Uterus (tissue), 4 donors: Measurements from ENCODE around the gene TMEM132A. TPM values are rescaled to one million over a fixed set of nuclear protein-coding genes. Genes with fewer than 3 reads are reported as not detected.
A peak's percentile ranks its signal among the peaks of the same experiment; 100 is the strongest.

Experiments
- DNase-seq, 2 donors: peaks; one replicate each; pipeline ENCODE4 v3.0.0-alpha.2; 2019 to 2020
- H3K27ac ChIP-seq, 2 donors: fragments of 200-600 bp; sonication (generic); 1 replicate in 1 of 2; 2 replicates in 1 of 2; pipeline ENCODE4 v1.5.1; 2016 to 2018
- H3K27me3 ChIP-seq, 2 donors: fragments of 200-600 bp; sonication (generic); one replicate each; pipeline ENCODE4 v1.5.1; 2018 to 2019; ENCODE audit warnings: control low read depth in 1 of 2
- H3K36me3 ChIP-seq, 2 donors: fragments of 200-600 bp; sonication (generic); one replicate each; pipeline ENCODE4 v1.5.1; 2019; ENCODE audit warnings: control low read depth in 1 of 2
- H3K4me1 ChIP-seq, 2 donors: fragments of 200-600 bp; sonication (generic); one replicate each; pipeline ENCODE4 v1.5.1; 2018 to 2019; ENCODE audit warnings: control low read depth in 1 of 2
- H3K4me3 ChIP-seq, 2 donors: fragments of 200-600 bp; sonication (generic); 1 replicate in 1 of 2; 2 replicates in 1 of 2; pipeline ENCODE4 v1.5.1; 2018 to 2019; ENCODE audit warnings: mild to moderate bottlenecking in 1 of 2
- H3K9me3 ChIP-seq, 2 donors: fragments of 200-600 bp; sonication (generic); one replicate each; pipeline ENCODE4 v1.5.1; 2019; ENCODE audit warnings: control low read depth in 1 of 2
- POLR2A ChIP-seq, 2 donors: fragments of 450-650 bp; IDR thresholded peaks; one replicate each; pipeline ENCODE4 v1.6.1; 2016; ENCODE audit warnings: antibody characterized with exemption in 2 of 2, mild to moderate bottlenecking in 1 of 2, moderate library complexity in 1 of 2
- intact Hi-C: fragments of 100-400 bp; cut with DNase I; formaldehyde crosslinking; loops from one replicate; pipeline ENCODE4 v1.15.1; 2023; ENCODE audit warnings: low total_unique reads
- total RNA-seq, 4 donors: library from RNA; depleted of rRNA in 3 of 4; stranded (reverse); fragments of >200 nt in 3 of 4; gene quantifications; one replicate each; pipeline versions ENCODE4 v1.1.0 to v1.2.4, GENCODE V29; 2014 to 2023
- TF ChIP-seq, protein P1 (sequence below), 4 experiments: fragments of 200-600 bp in 2 of 4; fragments of 450-650 bp in 2 of 4; sonication (generic) in 2 of 4; IDR thresholded peaks; one replicate each; pipeline ENCODE4 v1.5.1; 2016 to 2019; ENCODE audit warnings: antibody characterized with exemption in 4 of 4, mild to moderate bottlenecking in 2 of 4, moderate library complexity in 1 of 4
- donor health status: DM: yes; HTN: yes; CAD: no.

The TMEM132A gene
- total RNA-seq, 4 donors from 2014 or later: under 0.01 to 47.7 (median 7.7) TPM

DNA sequence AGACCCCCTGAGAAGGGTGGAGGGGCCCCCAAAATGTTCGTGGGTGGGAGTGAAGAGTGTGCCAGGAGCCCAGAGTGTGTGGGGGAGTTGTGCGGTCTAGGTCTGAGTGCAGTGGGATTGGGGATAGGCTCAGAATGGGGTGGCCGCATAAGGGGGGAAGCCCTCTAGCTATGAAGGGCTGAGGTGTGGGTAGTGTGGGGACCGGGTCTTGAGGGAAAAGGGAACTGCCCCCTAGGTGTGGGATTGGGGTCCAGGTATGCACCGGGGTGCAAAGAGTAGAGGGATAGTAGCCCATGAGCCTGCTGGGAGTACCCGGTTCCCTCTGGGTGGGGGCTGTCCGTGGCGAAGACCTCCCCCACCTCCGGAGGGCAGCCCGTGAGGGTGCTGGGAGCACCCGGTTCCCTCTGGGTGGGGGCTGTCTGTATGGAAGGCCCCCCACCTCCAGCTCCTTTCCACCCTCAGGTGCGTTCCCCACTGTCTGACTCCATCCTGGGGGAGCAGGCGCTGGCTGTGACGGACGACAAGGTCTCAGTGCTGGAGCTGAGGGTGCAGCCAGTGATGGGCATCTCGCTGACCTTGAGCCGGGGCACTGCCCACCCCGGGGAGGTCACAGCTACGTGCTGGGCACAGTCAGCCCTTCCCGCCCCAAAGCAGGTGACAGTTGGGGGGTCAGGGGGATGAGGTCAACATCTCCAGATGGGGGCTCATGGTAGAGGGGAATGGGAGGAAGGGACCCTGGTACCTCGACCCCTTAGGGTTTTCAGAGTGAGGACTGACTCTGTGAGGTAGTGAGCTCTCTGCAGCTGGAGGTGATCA, 10.7 kb downstream of the TMEM132A start:
- Histone ChIP-seq H3K4me1 (no peaks in the 10 kb centered on the region), H3K27me3 (no peaks in the 10 kb centered on the region), H3K27ac (no peak overlapping the region), H3K36me3 (no peaks in the 10 kb centered on the region), H3K9me3 (no peaks in the 10 kb centered on the region), H3K4me3 (no peak overlapping the region)
- no peak for DNase-seq
- TF ChIP-seq, protein P1, sequence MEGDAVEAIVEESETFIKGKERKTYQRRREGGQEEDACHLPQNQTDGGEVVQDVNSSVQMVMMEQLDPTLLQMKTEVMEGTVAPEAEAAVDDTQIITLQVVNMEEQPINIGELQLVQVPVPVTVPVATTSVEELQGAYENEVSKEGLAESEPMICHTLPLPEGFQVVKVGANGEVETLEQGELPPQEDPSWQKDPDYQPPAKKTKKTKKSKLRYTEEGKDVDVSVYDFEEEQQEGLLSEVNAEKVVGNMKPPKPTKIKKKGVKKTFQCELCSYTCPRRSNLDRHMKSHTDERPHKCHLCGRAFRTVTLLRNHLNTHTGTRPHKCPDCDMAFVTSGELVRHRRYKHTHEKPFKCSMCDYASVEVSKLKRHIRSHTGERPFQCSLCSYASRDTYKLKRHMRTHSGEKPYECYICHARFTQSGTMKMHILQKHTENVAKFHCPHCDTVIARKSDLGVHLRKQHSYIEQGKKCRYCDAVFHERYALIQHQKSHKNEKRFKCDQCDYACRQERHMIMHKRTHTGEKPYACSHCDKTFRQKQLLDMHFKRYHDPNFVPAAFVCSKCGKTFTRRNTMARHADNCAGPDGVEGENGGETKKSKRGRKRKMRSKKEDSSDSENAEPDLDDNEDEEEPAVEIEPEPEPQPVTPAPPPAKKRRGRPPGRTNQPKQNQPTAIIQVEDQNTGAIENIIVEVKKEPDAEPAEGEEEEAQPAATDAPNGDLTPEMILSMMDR (IDR thresholded peaks at IDR 0.05): no peak
- no peak for TF ChIP-seq POLR2A (IDR thresholded peaks at IDR 0.05)
- intact Hi-C loops: no loop called here

DNA sequence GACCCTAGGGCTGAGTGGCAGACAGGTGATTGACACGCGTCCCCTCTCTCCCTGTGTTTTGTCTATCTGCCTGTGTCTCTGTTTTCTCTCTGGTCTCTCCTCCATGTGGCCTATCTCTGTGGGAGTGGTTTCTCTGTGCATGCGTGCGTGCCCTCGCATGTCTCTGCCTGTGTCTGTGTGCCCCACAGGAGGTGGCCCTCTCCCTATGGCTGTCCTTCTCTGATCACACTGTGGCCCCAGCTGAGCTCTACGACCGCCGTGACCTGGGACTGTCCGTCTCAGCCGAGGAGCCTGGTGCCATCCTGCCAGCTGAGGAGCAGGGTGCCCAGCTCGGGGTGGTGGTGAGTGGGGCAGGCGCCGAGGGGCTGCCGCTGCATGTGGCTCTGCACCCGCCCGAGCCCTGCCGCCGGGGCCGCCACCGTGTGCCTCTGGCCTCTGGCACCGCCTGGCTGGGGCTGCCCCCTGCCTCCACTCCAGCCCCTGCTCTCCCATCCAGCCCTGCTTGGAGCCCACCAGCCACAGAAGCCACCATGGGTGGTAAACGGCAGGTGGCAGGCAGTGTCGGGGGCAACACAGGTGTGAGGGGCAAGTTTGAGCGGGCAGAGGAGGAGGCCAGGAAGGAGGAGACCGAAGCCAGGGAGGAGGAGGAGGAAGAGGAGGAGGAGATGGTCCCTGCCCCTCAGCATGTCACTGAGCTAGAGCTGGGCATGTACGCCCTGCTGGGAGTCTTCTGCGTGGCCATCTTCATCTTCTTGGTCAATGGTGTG, 11.6 kb downstream of the TMEM132A start:
- Histone ChIP-seq H3K9me3 (no peaks in the 10 kb centered on the region), H3K27me3 (no peaks in the 10 kb centered on the region), H3K4me3 (no peak overlapping the region), H3K27ac (no peak overlapping the region), H3K4me1 (no peaks in the 10 kb centered on the region), H3K36me3 (no peaks in the 10 kb centered on the region)
- TF ChIP-seq POLR2A (IDR thresholded peaks at IDR 0.05): no peak
- TF ChIP-seq, protein P1 (IDR thresholded peaks at IDR 0.05): no peak
- intact Hi-C loops: no loop called here
- DNase-seq: no peak

DNA sequence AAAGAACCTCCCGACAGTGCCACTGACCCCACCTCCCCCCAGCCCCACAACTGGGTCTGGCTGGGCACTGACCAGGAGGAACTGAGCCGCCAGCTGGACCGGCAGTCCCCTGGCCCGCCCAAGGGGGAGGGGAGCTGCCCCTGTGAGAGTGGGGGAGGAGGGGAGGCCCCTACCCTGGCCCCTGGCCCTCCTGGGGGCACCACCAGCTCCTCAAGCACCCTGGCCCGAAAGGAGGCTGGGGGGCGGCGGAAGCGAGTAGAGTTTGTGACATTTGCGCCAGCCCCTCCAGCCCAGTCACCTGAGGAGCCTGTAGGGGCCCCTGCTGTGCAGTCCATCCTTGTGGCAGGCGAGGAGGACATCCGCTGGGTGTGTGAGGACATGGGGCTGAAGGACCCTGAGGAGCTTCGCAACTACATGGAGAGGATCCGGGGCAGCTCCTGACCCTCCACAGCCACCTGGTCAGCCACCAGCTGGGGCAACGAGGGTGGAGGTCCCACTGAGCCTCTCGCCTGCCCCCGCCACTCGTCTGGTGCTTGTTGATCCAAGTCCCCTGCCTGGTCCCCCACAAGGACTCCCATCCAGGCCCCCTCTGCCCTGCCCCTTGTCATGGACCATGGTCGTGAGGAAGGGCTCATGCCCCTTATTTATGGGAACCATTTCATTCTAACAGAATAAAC, 12.3 kb downstream of the TMEM132A start:
- intact Hi-C loops: no loop called here
- Histone ChIP-seq H3K9me3 (no peaks in the 10 kb centered on the region), H3K27me3 (no peaks in the 10 kb centered on the region), H3K36me3 (no peaks in the 10 kb centered on the region), H3K4me3 (no peak overlapping the region), H3K4me1 (no peaks in the 10 kb centered on the region), H3K27ac (peak overlapping the region; percentile 42 to 49)
- DNase-seq: no peak
- TF ChIP-seq, protein P1 (IDR thresholded peaks at IDR 0.05): no peak
- no peak for TF ChIP-seq POLR2A (IDR thresholded peaks at IDR 0.05)

DNA sequence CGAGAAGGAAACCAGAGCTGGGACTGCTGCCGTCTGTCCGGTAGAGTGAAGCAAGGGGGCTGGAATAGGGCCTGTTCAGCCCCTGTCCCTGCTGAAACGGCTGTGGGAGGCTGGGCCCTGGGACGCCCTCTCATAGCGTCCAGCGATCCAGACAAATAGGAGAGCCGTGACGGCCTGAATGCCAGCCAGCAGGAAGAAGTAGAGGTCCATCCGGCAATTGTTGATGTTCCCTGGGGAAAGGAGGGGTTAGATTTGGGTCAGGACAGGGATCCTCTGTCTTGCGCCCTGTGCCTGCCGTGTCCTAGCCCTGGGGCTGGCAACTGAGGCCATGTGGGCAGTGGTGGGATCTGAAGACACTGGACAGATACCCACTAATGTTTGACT, 12.9 kb downstream of the TMEM132A start:
- Histone ChIP-seq H3K27ac (peak overlapping the region; percentile 42 to 49), H3K27me3 (no peaks in the 10 kb centered on the region), H3K4me3 (no peak overlapping the region), H3K9me3 (no peaks in the 10 kb centered on the region), H3K36me3 (no peaks in the 10 kb centered on the region), H3K4me1 (no peaks in the 10 kb centered on the region)
- DNase-seq: no peak
- TF ChIP-seq, protein P1 (IDR thresholded peaks at IDR 0.05): no peak
- TF ChIP-seq POLR2A (IDR thresholded peaks at IDR 0.05): no peak
- intact Hi-C loops: no loop called here
